ENCODE results near the gene EEF1AKMT3.

GRCh38 chr12:57775044-57775443 is 2.6 kb downstream of the EEF1AKMT3 start:
- TF ChIP-seq USF2 (IDR thresholded peaks at IDR 0.05; ENCODE audit: low read depth, low read length) (no peak), CTCF (conservative IDR thresholded peaks at IDR 0.05; ENCODE audit: low read depth, low read length) (no peak), RFX5 (IDR thresholded peaks at IDR 0.05; ENCODE audit: low read depth, low read length) (no peak)
